GM03348 (cell line): ENCODE data around the gene DPF3.
A peak's percentile ranks its signal among the peaks of the same experiment; 100 is the strongest.

Experiments
- DNase-seq: peaks from one replicate; pipeline ENCODE4 v3.0.0; 2012; ENCODE audit warnings: low spot score

DPF3 gene

DNA sequence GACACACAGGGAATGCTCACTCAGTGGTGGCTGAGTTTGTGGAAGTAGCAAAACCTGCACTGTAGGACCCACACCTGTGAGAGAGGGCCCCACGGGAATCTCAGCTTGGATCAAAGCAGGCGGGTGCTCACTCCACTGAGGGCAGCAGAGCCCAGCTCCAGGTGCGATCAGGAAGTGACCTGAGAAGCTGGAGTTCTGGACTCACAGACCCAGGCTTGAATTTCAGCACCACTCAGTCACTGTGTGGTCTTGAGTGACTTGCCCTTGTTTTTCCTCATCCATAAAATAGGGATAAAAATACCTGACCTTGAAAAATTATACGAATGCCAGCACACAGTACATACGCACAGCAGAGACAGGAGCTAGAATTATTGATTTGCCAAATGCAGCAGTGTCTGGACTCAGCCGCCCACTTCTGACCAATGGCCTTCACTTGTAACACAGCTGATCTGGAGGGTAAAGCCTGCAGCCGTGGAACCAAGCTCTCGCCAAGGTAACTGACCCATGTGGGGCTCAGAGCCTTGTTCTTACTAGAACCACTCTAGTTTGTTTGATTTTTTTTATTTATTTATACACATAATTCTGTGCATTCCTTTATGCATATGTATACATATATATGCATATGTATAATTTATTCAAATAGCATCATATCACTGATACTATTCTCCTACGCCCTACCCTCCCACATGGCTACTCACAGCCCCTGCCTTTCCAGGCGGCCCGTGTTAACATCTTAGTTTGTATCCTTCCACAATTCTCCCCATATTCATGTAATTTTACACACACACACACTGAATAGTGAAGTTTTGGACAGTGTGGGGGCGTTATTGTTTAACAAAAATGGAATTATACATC is 53.9 kb downstream of the DPF3 start:
- no peak for DNase-seq

DNA sequence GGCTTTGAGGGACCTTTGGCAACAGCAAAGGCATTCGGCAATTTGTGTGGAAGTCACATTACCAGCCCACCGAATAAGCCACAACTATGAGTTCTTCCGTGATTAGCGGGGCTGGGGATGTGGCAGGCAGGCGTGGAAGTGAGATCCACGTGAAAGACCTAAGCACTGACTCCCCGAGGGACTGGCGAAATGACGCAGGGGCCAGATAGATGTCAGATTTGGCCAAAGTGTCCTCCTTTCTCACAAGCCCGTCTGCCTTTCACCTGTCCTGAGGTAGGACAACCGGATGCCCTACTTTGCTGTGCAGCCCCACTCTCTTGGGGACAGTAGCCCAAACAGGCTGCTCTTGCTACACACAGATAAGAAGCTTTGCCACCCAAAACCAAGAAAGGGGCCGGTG is 54.5 kb downstream of the DPF3 start:
- no peak for DNase-seq

DNA sequence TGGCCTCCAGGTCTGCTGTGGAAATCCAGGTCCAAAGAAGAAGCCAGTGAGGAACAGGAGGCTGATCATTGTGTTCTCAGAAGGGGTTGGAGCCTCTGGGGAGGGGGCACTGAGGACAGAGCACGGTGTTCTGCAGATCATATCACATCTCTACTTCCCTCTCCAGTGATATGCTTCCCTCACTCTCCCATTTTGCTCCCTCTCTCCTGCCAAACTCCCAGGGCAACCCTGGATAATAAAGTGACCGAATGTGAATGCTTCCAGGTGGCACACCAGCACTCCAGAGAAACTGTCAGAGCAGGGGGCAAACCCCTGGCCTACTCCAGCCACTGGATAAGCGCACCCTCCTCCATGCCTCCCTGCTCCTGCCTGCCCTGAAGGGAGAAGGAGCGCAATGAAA is 57.8 kb downstream of the DPF3 start:
- DNase-seq = no peak

DNA sequence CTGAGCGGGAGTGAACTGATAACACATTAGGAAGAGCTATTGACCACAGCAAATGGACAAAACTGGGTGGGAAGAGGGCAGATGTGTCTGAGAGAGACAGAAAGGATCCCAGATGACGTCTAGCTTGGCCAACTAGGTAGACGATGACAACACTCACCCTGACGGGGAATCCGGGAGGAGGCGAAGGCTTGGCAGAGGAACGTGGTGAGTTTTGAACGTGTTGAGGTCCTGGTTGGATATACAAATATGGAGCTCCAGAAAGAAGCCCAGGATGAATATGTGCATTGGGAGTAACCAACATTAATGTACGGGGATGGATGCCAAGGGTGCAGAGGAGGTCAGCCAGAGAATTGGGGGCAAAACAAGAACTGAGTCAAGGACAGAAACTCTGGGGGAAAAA is 60.7 kb downstream of the DPF3 start:
- no peak for DNase-seq

DNA sequence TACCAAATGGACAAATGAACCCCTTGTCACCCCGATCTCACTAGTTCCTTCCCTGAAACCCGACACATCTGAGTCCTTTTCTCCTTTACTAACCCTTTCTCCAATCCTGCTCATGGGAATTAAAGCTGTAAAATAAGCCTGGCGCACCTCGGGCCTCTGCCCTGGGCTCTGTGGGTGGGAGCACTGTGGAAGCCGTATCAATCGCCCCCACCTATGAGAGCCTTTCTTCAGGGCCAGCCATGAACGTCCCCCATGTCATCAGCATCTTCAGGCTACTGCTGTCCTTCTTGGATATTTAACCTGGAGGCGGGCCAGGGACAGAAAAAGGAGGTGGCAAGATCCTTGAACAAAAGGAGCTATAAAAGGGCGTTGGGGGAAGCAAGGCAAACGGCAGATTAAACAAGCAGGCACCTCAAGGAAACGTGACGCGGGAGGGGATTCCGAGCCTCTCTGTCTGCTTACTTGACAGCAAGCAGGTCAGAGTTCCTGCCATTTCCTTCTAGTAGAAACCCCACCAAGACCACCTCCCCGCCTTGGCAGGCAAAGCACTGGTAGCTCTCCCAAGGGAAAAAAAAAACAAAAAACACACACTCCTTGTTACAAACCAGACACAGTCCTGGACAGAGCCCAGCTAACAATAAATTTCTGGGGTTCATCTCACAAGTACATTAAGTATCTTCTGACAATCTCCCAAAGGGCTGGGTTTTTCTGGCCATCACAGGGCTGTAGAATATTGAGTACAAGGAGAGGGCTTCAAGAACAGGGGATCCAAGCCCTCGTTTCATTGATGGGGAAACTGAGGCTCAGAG is 62.9 kb downstream of the DPF3 start:
- DNase-seq = no peak

DNA sequence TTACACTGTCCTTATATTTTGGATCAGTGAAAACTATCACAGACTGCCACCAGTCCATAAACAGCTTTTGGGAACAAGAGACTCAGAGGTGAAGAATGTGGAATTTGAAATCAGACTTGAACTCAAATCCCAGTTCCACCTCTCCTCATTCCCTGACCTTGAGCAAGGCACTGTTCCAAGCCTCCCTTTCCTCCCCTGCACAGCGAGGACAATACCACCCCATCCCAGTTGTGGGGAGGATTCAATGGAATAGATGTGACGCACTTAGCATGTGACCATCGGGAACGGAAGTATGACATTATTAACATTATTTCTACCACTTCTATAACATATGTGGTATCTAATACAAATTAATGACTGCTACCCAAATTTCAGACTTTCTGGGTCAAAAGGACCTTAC is 63.5 kb downstream of the DPF3 start:
- no peak for DNase-seq

DNA sequence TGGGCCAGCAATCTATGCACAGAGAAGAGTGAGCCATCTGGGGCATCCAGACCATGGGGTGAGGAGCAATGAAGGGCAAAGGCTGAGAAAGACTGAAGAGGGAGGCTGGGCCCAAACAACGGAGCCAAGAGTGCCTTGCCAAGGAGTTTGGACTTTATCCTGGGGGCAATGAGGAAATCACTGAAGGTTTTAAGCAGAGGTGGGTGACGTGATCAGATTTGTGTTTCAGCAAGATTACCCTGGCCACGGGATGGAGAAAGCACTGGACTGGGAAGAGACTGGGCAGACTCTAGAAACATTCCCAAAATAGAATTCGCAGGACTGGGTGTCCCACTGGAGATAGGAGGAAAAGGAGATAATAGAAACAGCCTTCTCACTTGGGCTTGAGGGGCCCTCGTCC is 65.3 kb downstream of the DPF3 start:
- DNase-seq = no peak

DNA sequence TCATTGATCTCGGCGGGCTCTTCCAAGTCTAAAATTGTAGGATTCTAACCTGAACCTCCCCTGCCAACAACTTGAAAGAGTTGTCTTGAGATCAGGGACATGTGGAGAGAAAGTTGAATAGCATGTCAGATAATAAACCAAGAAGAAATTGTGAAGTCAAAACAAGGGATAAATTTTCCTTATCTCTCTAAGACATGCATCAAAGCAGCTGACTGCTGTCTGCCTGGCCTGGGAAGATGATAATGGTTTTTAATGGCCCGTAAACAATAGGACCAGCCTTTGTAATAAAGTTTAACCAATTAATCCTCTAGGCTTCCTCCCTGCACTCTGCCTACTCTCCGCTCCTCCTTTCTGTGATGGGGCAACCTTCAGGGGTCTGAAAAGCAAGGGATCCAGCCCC is 67.9 kb downstream of the DPF3 start:
- no peak for DNase-seq

DNA sequence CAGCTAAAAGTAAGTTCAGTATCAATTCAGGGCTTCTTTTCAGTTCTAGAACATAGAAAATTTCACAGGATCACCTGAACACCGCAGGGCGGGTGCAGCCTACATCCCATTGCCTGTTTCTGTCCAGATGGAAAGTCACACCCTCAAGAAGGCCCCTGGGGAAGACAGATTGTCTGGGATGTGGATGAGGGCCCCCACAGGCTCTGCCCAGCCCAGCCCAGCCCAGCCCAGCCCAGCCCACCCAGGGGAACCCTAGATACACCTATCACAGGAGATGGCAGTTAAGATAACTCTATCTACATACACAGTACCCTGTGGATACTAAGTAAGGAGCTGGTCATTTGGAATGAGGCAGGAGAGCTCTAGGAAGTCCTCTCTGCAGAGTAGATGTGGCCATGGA is 68.4 kb downstream of the DPF3 start:
- DNase-seq = no peak

DNA sequence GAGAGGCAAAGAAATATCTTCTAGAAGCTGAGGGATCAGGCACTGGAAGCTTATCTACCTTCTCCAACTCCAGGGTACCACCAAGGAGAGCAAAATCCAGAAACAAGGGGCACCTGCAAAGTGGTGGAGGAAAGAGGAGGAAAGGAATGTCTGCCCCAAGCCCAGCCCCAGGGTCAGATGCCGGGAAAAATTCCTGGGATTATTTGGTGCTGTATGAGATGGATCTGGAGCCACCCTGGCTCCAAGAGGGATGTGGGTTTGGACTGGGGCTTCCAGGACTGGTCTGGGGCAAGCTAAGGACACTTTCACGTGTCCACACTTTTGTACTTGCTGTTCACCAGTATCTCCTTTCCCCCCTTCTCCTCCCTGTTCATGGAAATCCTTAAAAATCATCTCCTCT is 69.8 kb downstream of the DPF3 start:
- DNase-seq = peak; percentile 30

DNA sequence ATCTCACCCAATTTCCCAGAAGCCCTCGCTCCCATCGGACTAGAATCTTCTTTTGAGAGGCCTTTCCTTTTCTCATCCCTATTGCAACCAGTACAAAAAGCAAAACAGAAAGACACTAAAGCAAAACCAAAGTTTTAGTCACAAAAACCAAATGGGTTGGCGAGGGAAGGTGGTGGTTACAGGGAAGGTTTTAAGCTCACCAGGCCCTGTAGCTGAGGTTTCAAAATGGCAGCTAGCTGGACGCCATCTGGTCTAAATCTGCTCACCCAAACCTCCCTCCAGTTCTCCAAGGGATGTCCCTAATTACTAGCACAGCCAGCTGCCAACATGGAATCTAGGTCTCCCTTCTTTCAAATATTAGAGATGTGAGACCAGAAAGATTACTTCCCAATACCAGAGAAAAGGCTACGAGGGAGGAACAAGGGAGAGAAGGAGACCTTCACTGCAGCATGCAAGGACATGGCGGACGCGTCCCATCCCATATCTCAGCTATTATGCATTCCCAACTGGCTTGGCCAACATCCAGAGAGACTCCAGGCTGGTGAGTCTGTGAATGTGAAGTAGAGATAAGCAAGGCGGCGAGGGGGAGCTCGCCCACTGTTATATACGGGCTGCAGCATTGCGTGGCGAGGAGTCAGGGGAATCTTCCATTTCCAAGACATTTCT is 70.8 kb downstream of the DPF3 start:
- DNase-seq = no peak

DNA sequence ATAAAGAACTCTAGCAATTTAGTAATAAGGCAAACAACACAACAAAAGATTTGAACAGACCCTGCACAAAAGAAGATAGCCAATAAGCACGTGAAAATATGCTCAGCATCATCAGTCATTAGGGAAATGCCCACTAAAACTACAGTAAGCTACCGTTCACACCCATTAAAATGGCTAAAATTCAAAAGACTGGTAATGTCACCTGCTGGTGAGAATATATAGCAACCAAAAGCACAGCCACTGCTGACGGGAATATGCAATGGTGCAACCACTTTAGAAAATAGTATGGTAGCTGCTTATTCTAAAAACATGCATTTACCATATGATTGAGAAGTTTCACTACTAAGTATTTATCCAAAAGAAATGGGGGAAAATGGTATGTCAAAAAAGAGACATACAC is 74.9 kb downstream of the DPF3 start:
- DNase-seq = no peak

DNA sequence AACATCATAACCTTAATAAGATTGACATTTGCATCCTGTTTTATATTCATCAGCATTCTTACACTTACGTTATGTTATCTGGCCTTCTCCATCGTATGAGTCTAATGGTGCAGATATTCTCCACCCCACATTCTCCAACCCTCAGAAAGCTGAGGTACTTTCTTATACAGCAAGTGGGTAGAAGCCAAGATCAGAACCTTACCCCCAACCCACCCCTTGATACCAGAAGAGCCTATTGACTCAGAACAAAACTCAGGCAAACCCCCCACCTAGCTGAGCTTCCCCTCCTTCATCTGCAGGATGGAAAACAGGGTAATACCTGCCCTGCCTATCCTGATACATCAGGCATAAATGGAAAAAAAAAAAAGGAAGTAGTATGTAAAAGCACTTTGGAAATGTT is 77.6 kb downstream of the DPF3 start:
- no peak for DNase-seq

DNA sequence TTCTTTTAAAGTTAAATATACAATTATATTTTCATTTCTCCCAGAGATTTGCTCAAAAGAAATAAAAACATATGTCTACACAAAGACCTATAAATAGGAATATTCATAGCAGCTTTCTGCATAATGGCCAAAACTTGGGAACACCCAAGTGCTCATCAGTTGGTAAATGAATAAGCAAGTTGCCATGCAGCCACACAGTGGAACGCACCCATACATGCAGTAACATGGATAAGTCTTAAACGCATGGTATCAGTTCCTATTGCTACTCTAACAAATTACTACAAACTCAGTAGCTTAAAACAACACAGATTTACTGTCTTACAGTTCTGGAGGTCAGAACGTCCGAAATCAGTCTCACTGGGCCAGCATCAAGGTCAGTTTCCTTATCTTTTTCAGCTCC is 78.5 kb downstream of the DPF3 start:
- no peak for DNase-seq

DNA sequence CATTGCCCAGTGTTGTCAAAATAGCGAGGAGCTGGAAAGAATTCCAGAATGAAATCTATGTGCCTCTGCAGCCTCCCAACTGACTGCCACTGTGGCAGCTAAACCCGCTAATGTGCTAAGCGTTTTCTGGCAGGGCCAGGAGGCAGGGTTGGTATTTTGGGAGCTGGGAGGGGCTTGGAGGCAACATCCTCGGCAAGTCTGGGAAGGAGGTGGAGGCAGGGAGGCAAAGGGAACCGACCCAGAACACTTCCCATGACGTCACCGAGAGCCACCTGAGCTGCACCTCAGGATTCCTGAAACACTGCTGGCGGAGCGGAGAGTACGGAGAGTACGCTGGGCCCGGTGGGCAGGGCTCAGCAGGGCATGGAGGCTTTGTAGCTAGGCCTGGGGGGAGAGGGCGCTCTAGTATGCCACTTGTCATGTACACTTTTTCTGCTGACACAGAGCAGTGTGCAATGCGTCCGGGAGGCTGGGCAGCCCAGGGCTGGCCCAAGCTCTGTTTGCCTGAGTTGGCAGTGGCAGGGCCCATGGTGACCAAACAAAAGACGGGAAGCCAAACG is 81.5 kb downstream of the DPF3 start:
- no peak for DNase-seq

DNA sequence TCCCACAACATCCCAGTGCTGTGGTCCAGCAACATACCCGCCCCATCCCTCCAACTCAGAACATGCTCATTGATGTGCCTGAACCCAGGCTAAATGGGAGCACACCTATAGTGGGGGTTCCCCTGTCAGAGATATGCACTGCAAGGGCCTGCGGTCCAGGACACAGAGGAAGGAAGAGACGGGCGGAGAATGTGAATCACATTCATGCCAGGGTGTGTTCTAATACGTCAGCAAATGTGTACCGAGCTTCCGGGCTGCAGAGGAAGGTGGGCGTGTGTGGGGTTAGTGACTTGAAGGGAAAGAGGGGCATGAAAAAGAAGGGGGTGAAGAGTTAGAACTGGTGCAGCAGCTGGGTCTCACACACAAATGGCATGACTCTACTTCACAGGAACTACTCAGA is 83.7 kb downstream of the DPF3 start:
- no peak for DNase-seq

DNA sequence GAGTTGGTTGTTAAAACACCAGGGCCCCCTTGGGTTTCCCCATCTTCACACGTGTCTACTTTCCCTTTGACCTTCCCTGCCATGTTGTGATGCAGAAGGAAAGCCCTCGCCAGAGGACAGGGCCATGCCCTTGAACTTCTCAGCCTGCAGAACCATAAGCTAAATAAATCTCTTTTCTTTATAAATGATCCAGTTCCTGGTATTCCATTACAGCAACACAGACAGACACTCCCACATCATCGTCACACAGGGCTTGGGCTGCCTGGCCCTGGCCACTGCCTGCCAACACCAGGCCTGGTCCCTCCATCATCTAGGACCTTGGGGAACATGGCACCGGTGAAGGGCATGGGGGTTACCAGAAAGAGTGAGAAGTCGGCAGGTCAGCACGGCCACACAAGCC is 84.8 kb downstream of the DPF3 start:
- DNase-seq = no peak

DNA sequence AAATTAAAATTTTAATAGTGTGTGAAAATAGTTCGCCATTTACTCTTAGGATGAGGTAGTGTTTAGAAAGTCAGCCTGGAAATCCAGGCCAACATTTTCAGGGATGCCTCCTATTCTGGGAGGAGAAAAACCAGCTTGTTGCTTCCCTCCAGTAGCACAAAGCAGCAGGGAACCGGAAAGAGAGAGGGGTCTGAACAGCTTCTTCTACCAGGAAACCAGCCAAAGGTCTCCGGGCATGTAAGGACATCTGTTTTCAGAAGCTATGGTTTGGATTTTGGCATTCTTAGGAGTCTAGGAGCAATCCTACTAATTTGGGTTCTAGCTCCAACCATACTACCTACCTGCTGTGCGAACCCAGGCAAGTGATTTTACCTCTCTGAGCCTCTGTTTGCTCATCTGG is 85.3 kb downstream of the DPF3 start:
- DNase-seq = no peak

DNA sequence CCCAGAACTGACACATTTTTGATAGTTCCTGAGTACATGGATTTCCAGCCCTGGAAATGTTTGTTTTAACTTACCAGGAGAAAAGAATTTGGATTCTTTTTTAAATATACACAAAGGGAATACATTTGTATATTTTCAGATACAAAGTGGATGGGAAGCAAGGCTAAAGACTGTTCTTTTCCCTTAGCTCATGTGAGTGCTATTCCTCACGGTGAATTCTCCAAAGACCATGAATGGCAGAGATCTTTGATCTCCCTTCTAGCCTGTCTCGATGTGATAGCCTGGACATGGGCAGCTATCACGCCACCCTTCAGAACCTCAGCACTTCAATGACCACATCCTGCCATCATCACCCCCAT is 91.3 kb downstream of the DPF3 start:
- no peak for DNase-seq

DNA sequence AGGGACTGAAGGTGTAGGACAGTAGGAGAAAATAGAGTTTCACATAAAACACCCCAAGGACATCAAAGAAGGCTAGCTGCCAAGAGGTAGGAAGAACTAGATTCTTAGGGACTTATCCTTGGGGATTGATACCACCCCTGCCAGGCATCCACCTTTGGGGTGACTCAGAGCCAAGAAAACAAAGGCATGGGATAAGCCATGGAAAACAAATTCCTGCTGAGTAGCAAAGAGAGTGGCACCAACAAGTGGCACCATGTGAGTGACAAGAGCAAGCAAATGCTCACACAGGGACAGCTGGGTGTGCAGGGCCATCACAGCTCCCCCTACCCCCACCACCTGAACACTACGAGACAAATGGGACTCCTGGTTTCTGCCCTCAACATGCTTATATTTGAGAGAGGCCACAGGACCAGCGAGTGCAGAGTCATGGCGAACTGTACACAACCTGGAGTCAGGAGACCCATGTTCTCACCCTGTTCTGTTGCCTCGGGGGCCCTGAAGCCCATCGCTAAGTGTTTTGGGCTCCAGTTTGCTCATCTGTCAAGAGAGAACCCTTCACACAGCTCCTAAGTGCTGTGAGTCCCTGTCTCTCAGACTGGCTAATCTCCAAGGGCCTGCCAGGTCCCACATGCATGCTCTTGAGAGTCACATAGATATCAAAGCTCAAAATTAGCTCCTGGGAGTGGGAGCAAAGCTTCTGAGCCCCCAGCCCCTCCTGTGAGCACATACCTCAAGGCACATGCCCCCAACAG is 91.9 kb downstream of the DPF3 start:
- DNase-seq = no peak

DNA sequence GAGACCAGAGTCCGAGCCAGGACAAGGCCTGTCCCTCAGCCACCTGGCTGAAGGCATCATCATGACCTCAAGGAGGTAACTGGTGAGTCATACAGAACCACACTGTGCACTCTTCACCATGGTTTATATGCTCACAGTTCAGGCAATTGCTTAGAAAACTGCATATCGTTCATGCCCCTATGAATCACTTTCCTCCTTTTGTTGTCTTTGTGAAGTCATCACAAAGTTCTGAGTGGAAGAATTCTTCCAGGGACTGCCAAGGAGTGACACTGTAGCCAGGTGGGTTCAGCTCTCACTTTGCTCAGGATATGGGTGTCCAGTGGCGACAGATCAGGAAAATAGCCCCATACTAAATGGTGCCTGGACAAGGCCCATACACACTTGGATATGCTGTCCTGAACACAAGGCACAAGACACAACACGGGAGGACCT is 92.5 kb downstream of the DPF3 start:
- DNase-seq = peak; percentile 65

DNA sequence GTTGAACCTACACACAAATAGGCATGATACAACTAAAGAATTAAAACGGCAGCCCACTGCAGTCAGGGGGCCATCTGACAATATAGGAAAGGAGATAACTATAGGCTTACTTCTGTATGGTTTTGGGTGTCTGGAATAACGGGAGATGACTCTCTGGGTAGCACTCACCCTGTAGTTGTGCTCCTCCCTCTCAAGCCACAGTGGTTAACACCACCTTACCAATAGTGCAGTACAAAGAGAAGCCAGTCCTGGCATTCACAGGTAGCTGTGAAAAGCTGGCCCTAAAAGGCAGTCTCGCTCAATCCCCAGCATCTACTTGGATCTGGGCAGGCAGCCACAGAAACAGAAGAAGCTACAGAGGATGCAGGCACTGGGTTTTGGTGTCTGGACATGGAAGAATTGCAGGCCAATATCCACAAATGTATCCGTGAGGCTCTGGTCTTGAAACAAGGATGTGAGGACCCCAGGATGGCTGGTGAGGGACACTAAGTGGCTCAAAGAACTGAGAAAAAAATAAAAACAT is 93.0 kb downstream of the DPF3 start:
- DNase-seq = no peak
